HG03066 (cell line): ENCODE data around the gene PIEZO2.
"Not testable (repeated sequence)": the region's sequence is repeated elsewhere in the genome, so short reads cannot be mapped to it uniquely, and the experiment has no call there.

ENCODE experiments used
- ATAC-seq: cut with Tn5 transposase; IDR thresholded peaks from one replicate; pipeline ENCODE4 v1.9.1; 2021; ENCODE audit warnings: low read depth; ENCODE audit not compliant: unreplicated experiment

PIEZO2 gene

DNA sequence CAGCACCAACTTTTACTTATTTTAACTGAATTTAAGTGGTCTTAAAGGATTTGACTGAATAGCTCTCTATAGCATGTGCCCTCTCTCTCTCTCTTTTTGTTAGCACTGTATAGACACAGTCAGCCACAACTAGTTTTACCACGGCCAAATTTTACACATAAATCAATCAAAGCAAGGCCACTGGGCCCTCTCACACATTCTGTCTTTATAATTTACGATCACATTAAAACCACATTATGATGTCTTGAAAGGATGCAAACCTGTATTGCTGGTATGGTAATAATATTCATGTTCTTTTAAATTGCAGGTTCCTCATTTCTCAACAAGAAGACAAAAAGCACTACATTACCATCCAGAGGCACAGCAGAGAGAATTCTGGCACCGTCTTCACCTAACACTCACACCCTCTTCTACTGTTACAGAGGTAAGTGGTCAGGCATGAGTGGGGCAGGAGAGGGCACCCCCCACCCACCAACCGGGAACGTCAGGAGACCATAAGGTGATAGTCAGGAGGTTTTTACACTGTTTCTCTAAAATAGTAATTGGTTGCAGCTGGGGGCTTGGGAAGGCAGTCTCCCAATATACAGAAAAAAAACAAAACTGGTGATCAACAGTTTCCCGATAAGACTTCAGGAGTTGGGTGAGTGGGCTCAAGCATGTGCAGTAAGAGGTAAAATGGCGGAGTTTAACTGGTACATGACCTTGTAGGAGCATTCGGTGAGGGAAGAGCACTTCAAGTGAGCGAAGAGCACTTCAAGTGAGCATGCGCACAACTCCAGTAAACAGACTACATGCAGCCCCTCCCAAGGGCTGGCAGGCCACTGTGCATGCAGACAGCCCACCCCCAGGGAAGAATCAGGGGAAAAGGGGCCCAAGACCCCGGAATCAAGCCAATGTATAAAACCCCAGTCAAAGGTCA lies 296.7 kb downstream of the PIEZO2 start:
- ATAC-seq, result no peak

DNA sequence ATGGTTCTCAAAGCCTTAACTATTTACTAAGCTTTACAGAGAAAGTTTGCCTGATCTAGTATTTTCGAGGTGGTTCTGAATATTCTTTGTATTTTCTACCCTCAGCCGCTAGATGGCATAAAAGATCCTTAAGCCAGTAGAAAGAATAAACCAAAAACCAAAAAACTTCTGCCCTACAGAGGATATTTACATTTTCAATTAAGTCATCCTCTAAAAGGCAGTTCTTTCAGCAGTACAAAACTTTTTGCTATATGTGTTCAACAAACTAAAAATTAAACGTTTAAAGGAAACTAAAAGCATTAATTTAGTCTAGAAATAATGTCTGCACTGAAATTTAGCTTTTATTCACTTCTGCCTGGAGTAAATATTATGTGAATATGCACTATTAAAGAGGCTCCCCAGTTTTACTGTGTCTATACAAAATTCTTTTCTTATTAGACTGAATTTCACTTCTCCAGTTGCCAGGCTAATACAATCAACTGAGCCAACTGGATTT lies 297.5 kb downstream of the PIEZO2 start:
- ATAC-seq, result no peak

DNA sequence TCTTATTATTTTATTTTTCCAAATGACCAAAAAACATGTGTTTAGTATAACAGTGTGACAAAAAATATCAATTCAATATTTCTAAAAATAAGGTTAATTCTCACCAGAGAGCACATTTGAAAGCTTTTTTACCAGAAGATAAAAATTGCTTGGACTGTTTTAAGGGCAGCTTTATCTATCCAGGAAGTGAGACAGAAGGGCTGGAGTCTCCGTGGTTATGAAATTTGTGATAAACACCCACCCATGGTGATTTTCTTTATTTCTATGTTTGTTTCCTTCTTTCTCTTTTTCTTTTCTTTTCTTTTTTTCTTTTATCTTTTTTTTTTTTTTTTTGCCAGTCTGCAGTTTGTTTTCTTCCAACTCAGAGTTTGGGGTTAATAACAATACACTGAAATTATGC lies 298.5 kb downstream of the PIEZO2 start:
- ATAC-seq, result no peak

DNA sequence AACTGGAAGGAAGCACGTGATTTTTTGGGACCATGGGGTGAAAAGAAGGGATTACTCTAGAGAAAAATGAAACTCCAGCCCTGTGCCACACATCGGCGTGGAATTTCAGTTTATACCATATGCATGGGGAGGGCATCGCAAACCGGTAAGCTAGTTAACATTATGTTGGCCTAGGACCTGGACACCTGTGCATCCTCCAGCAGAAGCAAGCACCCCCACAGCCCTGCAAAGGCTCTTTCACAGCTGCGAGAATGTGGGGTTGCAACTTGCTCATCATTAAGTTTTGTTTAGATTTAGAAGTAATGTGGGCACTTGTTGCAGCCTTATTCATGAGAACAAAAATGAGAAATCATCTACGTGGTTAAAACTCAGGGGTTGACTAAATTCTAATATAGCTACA lies 299.2 kb downstream of the PIEZO2 start:
- ATAC-seq, result no peak

DNA sequence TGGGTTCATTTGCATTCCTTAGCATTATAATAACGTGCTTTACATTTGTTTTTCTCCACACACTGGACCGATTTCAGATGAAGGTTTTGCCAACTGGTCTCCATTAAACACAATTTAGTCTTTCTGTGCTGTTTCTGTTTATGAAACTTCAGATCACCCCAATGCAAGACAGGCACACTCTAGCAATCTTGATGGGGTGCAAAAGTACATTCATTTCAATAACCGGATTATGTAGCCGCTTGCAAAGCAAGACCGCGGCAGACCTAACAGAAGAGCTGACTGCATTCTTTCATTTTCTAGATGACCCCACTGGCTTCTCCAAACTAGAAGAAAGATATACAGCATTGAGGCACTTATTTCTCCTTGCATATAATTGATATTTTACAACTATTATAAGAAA lies 301.5 kb downstream of the PIEZO2 start:
- ATAC-seq, result no peak

DNA sequence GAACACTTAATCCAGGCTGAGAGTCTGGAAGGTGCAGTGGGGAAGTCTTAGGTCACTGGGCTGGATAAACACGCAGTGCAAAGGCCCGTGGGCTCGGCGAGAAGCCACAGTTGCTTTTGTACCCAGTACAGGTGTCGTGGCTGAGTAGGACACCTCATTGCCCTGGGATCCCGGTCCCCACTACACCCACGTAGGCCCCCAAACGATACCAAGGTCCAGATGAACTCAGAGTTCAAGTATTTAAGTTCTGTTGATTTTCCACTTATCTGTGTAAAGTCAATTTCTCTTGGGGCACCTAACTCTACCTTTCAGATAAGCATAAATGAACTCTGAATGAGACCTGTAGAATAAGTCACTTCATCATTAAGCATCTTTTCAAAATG lies 302.0 kb downstream of the PIEZO2 start:
- no peak for ATAC-seq

DNA sequence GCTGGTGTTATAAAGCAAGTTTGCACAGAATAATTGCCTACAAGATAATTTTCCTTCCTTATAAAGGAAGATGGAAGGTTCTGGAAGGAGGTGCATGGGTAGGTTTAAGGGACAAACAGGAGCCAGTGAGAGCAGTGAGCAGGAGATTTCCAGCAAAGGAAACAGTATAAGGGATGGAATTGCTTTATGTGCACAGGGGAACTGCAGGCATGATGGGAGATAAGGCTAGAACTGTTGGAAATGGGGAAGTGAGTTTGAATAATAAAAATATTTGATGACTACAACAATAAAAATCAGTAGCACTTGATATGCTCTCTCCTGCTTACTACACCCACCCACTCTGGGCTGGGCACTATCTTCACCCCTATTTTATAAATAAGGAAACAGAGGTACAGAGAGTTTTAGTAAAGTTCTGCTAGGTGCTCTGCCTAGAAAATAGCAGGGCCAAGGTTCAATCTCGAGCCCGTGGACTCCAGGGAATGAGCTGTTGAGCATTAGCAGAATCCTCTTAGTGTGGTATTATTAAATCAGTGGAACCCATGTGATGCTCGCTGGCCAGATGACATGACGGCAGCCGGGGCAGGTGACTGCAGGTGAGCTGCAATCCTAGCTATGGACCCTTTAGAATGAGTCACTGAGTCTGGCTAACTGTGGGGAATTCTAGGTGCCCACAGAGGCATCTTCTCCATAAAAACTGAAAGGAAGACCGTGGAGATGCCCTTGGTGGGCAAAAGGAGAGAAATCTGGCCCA lies 302.5 kb downstream of the PIEZO2 start:
- ATAC-seq, result no peak

DNA sequence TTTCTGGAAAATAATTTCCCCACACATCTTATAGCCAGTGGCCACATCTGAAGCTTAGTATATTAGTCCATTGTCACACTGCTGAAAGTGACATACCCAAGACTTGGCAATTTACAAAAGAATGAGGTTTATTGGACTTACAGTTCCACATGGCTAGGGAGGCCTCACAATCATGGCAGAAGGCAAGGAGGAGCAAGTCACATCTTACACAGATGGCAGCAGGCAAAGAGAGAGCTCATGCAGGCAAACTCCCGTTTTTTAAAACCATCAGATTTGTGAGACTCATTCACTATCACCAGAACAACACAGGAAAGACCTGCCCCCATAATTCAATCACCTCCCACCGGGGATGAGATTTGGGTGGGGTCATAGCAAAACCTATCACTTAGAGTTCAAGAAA lies 303.3 kb downstream of the PIEZO2 start:
- ATAC-seq, result not testable (repeated sequence)

DNA sequence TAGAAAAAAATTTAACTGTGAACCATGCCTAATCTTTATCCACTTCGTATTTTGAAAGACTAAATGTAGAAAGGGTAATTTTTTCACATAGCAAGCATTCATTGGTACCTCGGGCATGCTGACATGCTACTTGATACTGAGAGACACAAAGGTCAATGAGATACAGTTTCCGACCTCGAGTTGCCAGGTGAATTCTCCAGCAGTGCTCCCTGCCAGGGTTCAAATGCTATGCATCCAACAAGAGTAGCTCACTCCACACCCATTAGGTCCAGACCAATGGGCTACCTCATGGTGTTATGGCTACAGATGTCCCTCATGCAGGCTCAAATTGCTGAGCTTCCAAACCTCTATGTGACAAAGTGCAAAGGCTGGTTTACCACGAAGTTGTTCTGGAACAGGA lies 305.8 kb downstream of the PIEZO2 start:
- ATAC-seq, result no peak

DNA sequence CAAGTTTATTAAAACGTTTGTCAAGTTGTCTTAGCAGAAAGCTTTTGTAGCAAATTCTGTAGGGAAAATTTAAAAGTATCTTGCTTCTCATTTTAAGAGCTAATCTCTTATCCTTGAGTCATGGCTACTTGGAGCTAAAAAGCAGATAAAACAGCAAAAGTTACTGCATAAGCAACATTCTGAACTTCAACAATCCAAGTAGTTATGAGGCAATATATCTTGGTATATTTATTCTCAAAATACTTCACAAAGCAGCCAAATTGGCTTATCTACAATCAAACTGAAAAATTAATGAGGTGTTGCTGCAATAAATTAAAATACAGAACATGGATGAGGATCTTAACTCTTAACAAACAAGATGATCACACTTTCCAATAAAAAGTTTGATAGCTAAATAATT lies 306.5 kb downstream of the PIEZO2 start:
- ATAC-seq, result no peak

DNA sequence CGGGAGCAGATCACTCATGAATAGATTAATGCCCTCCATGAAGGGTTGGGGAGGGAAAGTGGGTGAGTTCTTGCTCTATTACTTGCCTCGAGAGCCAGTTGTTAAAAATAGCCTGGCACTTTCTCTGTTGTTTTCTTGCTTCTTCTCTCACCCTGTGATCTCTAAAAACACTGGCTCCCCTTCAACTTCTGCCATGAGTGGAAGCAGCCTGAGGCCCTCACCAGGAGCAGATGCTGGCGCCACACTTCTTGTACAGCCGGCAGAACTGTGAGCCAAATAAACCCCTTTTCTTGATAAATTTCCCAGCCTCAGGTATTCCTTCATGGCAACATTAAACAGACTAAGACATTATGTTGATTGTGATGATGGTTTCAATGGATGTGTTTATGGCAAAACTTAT lies 307.0 kb downstream of the PIEZO2 start:
- ATAC-seq, result no peak

DNA sequence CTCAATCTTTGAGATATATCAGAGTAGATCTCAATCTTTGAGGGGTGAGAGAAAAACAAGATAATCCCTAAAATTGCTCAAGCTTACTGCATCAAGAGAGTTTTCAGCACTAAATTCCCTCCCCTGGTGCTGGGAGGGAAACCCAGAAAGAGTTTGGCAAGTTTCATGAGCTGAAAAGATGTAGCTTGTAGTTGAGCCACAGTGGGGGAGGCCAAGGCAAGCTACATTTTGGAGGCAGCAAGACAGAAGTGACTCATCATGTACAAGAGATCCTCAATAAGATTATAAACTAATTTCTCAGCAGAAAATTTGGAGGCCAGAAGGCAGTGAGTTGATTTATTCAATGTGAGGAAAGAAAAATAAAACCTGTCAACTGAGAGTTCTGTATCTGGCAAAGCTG lies 308.2 kb downstream of the PIEZO2 start:
- no peak for ATAC-seq

DNA sequence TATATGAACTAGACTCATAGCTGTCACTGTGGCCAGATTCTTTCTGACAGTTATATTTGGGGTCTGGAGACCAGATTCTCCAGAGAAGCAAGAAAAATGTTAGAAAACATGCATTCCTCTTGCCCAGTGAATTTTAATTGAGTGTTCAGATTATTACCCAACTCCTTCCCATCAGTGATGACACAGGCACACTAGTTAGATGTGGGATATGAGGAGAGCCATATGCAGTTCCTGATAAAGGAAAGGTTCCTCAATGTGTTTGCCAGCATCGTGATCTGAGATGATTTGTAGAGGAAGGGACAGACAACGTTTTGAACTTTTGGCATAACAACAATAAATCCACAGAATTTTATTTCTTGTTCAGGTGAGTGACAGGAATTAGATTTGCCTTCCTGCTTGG lies 308.6 kb downstream of the PIEZO2 start:
- ATAC-seq, result no peak

DNA sequence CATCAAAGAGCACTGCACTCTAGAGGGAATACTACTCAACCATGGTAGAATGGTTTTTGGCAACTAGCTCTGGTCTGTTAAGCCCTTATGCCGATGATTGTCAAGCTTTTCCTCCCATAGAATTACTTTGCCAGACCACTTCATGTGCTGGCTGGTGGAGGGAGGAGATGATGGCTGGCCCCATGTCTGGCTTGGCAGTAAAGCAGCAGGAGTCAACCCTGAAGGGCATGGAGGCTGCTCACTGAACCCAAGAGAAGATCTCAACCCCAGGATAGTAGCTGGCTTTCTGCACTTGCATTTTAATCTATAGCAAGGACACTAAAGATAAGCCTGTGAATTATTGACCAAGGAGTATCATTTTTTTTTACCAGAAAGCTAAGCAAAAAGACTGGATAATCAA lies 309.9 kb downstream of the PIEZO2 start:
- no peak for ATAC-seq

DNA sequence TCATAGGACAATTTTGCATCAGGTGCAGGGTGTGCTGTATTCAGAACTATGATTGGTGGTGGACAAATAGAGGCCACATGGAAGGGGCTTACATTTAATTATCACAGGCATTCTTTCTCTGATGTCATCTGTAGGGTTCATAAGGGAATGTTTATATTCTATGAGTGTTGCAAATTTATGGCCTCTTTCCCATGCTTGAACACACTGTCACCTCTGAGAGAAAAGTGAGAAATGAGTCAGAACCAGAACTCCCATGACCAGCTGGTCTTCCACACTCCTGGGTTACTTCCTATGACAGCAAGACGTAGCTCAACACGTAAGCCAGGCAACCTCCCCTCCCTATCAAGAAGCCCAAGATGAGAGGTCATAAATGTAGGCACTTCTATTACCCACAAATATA lies 310.8 kb downstream of the PIEZO2 start:
- no peak for ATAC-seq

DNA sequence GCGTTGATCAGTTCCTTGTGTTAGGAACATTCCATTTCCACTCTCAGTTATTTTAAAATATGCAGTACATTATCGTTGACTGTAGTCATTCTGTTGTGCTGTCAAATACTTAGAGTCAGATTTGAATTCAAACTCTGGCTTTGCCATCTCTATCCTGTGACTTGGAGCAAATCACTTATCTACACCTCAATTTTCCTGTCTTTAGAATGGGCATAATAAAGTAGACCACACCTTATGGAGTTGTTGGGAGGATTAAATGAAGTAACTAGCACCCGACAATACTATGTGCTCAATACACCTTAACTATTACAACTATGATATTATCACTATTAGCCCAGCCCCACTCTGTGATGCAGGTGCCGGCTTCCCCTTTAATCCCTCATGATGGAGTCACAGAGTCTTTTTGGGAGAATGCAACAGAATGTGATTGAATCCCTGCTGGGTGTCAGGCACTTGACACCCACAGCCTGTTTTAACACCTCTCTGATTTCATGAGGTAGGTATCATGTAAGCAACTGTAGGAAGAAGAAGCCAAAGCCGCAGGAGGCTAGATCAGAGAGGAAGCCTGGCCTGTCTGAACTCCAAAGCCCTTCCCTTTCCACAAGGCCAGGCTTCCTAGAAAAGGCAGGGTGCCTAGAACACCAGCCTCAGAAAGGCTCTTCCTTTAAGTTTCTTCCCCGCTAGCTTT lies 315.1 kb downstream of the PIEZO2 start:
- ATAC-seq, result no peak

DNA sequence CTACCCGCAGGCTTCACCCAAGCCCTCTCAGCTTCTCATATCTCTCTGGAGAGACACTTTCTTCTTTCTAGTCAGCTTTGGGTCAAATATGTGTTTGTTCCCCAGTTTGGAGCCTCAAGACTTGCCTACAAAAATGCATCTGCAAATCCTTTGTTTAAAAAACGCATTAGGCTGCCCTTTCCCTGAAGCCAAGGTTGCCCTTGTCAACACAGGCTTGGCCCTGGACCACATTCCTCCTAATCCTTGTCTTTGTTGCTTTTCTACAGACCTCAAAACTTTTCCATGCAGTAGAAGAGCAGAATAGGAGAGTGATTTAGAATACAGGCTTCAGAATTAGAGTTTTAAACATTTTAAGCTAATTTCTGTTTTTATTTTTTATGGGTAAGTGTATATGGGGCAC lies 315.7 kb downstream of the PIEZO2 start:
- ATAC-seq, result no peak

DNA sequence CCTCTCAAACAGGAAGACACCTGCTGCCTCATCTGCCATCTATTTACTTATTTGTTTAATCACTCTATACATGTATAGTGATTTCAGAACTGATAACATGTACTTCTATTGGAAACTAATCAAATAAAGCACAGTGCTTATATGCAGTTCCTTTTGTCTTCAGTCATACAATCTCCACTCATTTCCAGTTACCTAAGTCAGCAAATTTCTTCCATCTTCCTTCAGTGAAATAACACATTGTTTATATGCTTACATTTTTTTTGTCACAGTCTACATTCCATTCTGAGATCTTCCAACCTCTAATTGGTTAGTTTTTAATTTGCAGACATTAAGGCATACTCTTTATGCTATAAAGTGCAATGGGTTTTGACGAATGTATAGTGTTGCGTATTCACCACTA lies 323.0 kb downstream of the PIEZO2 start:
- no peak for ATAC-seq

DNA sequence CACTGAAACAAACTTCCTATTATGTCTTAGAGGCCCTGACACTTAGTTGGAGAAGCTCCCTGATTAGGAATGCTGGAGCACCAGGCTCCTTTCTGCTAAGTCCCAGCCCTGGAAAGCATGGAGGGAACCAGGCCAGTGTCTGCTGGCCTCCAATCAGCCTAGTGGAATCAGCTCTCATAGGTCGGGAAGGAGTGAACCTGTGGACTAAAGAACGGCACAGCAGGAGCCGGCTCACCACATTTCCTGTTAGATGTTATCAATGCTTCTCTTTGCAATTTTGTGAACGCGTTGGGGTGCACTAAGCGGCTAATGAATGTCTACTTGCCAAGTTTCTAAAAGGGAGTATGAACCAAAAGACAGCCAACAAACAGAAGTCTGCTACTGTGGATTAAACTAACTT lies 326.9 kb downstream of the PIEZO2 start:
- no peak for ATAC-seq

DNA sequence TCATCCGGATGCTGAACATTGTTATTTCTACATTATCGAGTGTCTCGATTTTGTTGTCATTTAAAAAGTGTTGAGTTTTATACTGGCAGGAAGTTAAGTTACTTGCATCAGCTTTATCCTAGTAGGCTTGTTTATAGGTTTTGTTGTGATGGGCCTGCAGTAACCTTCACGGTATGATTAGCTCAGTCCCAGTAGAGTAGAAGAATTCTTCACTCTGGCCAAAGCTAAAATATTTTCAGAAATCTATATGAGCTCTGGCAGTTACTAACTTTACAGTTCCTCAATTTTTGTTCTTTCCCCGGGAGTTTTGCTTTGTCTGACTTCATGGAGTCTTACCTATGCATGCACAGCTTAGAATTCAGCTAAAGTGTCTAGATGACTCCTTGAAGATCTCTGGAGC lies 328.7 kb downstream of the PIEZO2 start:
- no peak for ATAC-seq

DNA sequence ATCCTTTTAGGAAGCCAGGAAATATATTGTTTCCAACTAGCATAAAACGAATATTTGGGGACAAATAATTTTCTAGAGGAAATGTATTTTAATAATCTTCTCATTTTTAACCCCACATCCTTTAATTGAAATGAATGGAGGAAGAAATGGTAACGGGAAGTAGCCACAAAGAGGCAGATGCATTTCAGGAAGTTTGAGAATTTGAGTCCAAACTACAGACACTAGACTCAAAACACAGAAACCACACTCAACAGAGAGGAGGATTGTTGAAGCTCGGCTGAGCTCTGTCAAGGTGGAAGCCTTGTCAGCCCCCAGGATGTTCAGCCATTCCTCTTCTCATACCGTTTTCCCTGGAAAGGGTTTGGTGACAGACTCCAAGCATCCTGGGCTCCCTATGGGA lies 335.0 kb downstream of the PIEZO2 start:
- no peak for ATAC-seq
